IPS-NIHi11 (cell line): ENCODE data around the gene BCAR3.

Experiments
- DNase-seq: peaks from one replicate; pipeline ENCODE4 v3.0.0; 2012; ENCODE audit warnings: mixed read lengths, low spot score

BCAR3 gene

GRCh38 chr1:93638307-93638847 lies 43.3 kb downstream of the BCAR3 start:
- no peak for DNase-seq

- no peak for DNase-seq
These were observed 44.9 kb downstream of the BCAR3 start for GRCh38 chr1:93636712-93637111.

- peak; percentile 82 for DNase-seq
These were observed 45.8 kb downstream of the BCAR3 start for GRCh38 chr1:93635614-93636543.

- no peak for DNase-seq
These were observed 48.3 kb downstream of the BCAR3 start for GRCh38 chr1:93633313-93633712.

- no peak for DNase-seq
These were observed 49.8 kb downstream of the BCAR3 start for GRCh38 chr1:93631626-93632365.

GRCh38 chr1:93630168-93630567 lies 51.5 kb downstream of the BCAR3 start:
- DNase-seq = no peak

- DNase-seq = peak; percentile 65
These were observed 52.3 kb downstream of the BCAR3 start for GRCh38 chr1:93629101-93630059.

GRCh38 chr1:93628681-93629080 lies 53.0 kb downstream of the BCAR3 start:
- no peak for DNase-seq

GRCh38 chr1:93625582-93626327 lies 55.9 kb downstream of the BCAR3 start:
- DNase-seq = no peak

- DNase-seq = no peak
These were observed 57.8 kb downstream of the BCAR3 start for GRCh38 chr1:93623875-93624274.

- no peak for DNase-seq
These were observed 58.2 kb downstream of the BCAR3 start for GRCh38 chr1:93623436-93623835.

GRCh38 chr1:93621246-93621645 lies 60.4 kb downstream of the BCAR3 start:
- DNase-seq = no peak

GRCh38 chr1:93620841-93621210 lies 60.8 kb downstream of the BCAR3 start:
- DNase-seq = no peak

- no peak for DNase-seq
These were observed 61.3 kb downstream of the BCAR3 start for GRCh38 chr1:93620172-93620840.

- DNase-seq = no peak
These were observed 62.0 kb downstream of the BCAR3 start for GRCh38 chr1:93619507-93620171.

- DNase-seq = no peak
These were observed 63.8 kb downstream of the BCAR3 start for GRCh38 chr1:93617670-93618499.

- DNase-seq = no peak
These were observed 64.5 kb downstream of the BCAR3 start for GRCh38 chr1:93616996-93617669.

GRCh38 chr1:93616221-93616995 lies 65.2 kb downstream of the BCAR3 start:
- DNase-seq = no peak
